HepG2 (cell line): ENCODE data around the gene COL9A3. TPM values are rescaled to one million over a fixed set of nuclear protein-coding genes. Genes with fewer than 3 reads are reported as not detected.

Experiments used
- DPF2 ChIP-seq: sonication (generic); formaldehyde crosslinking; IDR thresholded peaks from 2 replicates; pipeline ENCODE4 v1.4.0; 2020; ENCODE audit warnings: mild to moderate bottlenecking, low read depth, missing genetic modification reagents, borderline replicate concordance
- FOXK1 ChIP-seq: sonication (generic); formaldehyde crosslinking; IDR thresholded peaks from 2 replicates; pipeline ENCODE4 v1.4.0; 2020; ENCODE audit warnings: low read depth, missing genetic modification reagents, borderline replicate concordance
- GATA4 ChIP-seq: sonication (generic); IDR thresholded peaks from 2 replicates; pipeline ENCODE4 v1.6.1; 2016; ENCODE audit warnings: antibody characterized with exemption, low read depth, borderline replicate concordance
- ZFX ChIP-seq: sonication (generic); formaldehyde crosslinking; IDR thresholded peaks from 2 replicates; pipeline ENCODE4 v1.4.0; 2020; ENCODE audit warnings: mild to moderate bottlenecking, low read depth, missing genetic modification reagents, moderate library complexity
- ZNF260 ChIP-seq: sonication (generic); formaldehyde crosslinking; IDR thresholded peaks from 2 replicates; pipeline ENCODE4 v1.4.0; 2020; ENCODE audit warnings: missing genetic modification reagents, low read depth, mild to moderate bottlenecking, borderline replicate concordance
- ZNF33A ChIP-seq: sonication (generic); formaldehyde crosslinking; IDR thresholded peaks from 2 replicates; pipeline ENCODE4 v1.5.1; 2020; ENCODE audit warnings: missing genetic modification reagents, mild to moderate bottlenecking, moderate library complexity, borderline replicate concordance
- ZNF607 ChIP-seq: sonication (generic); formaldehyde crosslinking; IDR thresholded peaks from 2 replicates; pipeline ENCODE4 v1.5.1; 2020; ENCODE audit warnings: missing genetic modification reagents, mild to moderate bottlenecking, borderline replicate concordance
- ZNF678 ChIP-seq: sonication (generic); formaldehyde crosslinking; IDR thresholded peaks from 2 replicates; pipeline ENCODE4 v1.4.0; 2020; ENCODE audit warnings: mild to moderate bottlenecking, missing genetic modification reagents
- ZNF839 ChIP-seq: sonication (generic); formaldehyde crosslinking; IDR thresholded peaks from 2 replicates; pipeline ENCODE4 v1.4.0; 2020; ENCODE audit warnings: missing genetic modification reagents, mild to moderate bottlenecking, borderline replicate concordance
- polyA plus RNA-seq, 8 experiments: library from polyadenylated mRNA; depleted of rRNA in 3 of 8; stranded (reverse) in 7 of 8; unstranded in 1 of 8; fragments of >200 nt; fragmentation: Illumina TruSeq in 4 of 8; extraction: Trizol in 4 of 8; gene quantifications; 2 replicates each; pipeline versions ENCODE4 v1.2.1 to v1.2.3, GENCODE V29; 2011 to 2016; ENCODE audit warnings: low read depth in 4 of 8, missing spikeins in 1 of 8, mixed read lengths in 1 of 8; ENCODE audit not compliant: insufficient read depth in 1 of 8
- total RNA-seq, 5 experiments: library from RNA; depleted of rRNA; stranded (reverse); fragments of >200 nt; fragmentation: Illumina TruSeq; extraction: Trizol; gene quantifications; 2 replicates each; pipeline ENCODE4 v1.2.3, GENCODE V29; 2016; ENCODE audit warnings: low read depth in 1 of 5
- TF ChIP-seq, protein P1 (sequence below): sonication (generic); formaldehyde crosslinking; IDR thresholded peaks from 2 replicates; pipeline ENCODE4 v1.8.0; 2022; ENCODE audit warnings: mild to moderate bottlenecking, missing genetic modification reagents, borderline replicate concordance
- TF ChIP-seq, protein P2 (sequence below): sonication (generic); formaldehyde crosslinking; IDR thresholded peaks from 2 replicates; pipeline ENCODE4 v1.4.0; 2020; ENCODE audit warnings: low read depth, mild to moderate bottlenecking, missing genetic modification reagents
- TF ChIP-seq, protein P3 (sequence below): sonication (generic); formaldehyde crosslinking; IDR thresholded peaks from 2 replicates; pipeline ENCODE4 v1.8.1; 2023; ENCODE audit warnings: missing genetic modification reagents, mild to moderate bottlenecking, borderline replicate concordance
- TF ChIP-seq, protein P4 (sequence below): sonication (generic); formaldehyde crosslinking; IDR thresholded peaks from 2 replicates; pipeline ENCODE4 v1.4.0; 2020; ENCODE audit warnings: mild to moderate bottlenecking, missing genetic modification reagents, borderline replicate concordance
- TF ChIP-seq, protein P5 (sequence below): sonication (generic); formaldehyde crosslinking; IDR thresholded peaks from 2 replicates; pipeline ENCODE4 v1.5.0; 2020; ENCODE audit warnings: missing genetic modification reagents
- TF ChIP-seq, protein P6 (sequence below): sonication (generic); formaldehyde crosslinking; IDR thresholded peaks from 2 replicates; pipeline ENCODE4 v1.4.0; 2020; ENCODE audit warnings: missing genetic modification reagents

COL9A3 gene
- total and polyA plus RNA-seq, 2 of the 13 experiments (the other 11 are each of a cell fraction or from before 2014, with no cell fraction given): 155 to 204 TPM

DNA sequence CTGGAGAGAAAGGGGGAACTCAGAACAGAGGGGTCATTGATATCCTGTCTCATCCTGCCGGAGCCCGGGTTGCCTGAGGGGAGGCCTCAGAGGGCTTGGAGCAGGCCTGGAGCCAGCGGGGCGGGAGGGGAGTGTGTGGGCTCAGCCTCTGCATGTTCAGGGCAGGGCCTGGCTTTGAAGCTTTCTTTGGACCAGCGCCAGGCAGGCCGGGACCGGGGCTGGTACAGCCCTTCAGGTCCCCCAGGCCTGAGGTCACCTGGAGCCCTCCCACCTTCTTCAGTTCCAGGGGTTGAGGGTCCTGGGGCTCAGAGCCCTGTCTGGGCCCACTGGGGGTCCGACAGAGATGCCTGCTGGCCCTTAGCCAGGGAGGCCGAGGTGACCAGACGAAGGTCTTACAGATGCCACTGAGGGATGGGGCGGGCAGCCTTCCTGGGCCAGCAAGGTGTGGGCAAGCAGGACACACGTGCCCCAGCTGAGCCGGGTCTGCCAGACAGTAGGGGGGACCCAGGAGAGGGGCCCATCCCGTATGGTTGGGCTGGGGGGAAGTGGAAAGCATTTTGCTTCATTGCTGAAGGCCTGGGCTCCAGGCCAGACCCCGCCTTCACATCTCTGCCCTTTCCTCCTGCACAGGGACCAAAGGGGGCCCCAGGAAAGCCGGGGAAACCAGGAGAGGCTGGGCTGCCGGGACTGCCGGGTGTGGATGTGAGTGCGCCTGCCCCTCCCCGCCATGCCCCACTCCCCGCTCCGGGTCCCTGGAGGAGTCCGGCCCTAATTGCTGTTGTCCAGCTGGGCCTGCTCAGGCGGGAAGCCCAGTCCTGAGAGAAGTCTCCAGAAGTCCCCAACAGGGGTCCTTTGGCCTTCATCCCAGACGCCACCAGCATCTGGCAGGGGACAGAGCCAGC is 2.0 kb downstream of the COL9A3 start (continued):
- no peak for TF ChIP-seq GATA4
- no peak for TF ChIP-seq ZNF33A (CRISPR knock-in tag)
- peak; percentile 99 for TF ChIP-seq ZNF839 (CRISPR knock-in tag)
- TF ChIP-seq, protein P1, sequence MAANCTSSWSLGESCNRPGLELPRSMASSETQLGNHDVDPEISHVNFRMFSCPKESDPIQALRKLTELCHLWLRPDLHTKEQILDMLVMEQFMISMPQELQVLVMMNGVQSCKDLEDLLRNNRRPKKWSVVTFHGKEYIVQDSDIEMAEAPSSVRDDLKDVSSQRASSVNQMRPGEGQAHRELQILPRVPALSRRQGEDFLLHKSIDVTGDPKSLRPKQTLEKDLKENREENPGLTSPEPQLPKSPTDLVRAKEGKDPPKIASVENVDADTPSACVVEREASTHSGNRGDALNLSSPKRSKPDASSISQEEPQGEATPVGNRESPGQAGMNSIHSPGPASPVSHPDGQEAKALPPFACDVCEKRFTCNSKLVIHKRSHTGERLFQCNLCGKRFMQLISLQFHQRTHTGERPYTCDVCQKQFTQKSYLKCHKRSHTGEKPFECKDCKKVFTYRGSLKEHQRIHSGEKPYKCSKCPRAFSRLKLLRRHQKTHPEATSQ: no peak
- TF ChIP-seq, protein P2, sequence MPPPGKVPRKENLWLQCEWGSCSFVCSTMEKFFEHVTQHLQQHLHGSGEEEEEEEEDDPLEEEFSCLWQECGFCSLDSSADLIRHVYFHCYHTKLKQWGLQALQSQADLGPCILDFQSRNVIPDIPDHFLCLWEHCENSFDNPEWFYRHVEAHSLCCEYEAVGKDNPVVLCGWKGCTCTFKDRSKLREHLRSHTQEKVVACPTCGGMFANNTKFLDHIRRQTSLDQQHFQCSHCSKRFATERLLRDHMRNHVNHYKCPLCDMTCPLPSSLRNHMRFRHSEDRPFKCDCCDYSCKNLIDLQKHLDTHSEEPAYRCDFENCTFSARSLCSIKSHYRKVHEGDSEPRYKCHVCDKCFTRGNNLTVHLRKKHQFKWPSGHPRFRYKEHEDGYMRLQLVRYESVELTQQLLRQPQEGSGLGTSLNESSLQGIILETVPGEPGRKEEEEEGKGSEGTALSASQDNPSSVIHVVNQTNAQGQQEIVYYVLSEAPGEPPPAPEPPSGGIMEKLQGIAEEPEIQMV (CRISPR knock-in tag): no peak
- TF ChIP-seq FOXK1 (CRISPR knock-in tag): peak; percentile 11; the same call in 1 of the 2 replicates
- TF ChIP-seq, protein P3, sequence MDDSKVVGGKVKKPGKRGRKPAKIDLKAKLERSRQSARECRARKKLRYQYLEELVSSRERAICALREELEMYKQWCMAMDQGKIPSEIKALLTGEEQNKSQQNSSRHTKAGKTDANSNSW: no peak; the same call in 1 of the 2 replicates
- TF ChIP-seq ZNF607 (CRISPR knock-in tag): no peak
- 0 out of 2 replicates have a peak, but pooled peaks have one; percentile 88 for TF ChIP-seq ZNF260 (CRISPR knock-in tag)
- TF ChIP-seq, protein P4, sequence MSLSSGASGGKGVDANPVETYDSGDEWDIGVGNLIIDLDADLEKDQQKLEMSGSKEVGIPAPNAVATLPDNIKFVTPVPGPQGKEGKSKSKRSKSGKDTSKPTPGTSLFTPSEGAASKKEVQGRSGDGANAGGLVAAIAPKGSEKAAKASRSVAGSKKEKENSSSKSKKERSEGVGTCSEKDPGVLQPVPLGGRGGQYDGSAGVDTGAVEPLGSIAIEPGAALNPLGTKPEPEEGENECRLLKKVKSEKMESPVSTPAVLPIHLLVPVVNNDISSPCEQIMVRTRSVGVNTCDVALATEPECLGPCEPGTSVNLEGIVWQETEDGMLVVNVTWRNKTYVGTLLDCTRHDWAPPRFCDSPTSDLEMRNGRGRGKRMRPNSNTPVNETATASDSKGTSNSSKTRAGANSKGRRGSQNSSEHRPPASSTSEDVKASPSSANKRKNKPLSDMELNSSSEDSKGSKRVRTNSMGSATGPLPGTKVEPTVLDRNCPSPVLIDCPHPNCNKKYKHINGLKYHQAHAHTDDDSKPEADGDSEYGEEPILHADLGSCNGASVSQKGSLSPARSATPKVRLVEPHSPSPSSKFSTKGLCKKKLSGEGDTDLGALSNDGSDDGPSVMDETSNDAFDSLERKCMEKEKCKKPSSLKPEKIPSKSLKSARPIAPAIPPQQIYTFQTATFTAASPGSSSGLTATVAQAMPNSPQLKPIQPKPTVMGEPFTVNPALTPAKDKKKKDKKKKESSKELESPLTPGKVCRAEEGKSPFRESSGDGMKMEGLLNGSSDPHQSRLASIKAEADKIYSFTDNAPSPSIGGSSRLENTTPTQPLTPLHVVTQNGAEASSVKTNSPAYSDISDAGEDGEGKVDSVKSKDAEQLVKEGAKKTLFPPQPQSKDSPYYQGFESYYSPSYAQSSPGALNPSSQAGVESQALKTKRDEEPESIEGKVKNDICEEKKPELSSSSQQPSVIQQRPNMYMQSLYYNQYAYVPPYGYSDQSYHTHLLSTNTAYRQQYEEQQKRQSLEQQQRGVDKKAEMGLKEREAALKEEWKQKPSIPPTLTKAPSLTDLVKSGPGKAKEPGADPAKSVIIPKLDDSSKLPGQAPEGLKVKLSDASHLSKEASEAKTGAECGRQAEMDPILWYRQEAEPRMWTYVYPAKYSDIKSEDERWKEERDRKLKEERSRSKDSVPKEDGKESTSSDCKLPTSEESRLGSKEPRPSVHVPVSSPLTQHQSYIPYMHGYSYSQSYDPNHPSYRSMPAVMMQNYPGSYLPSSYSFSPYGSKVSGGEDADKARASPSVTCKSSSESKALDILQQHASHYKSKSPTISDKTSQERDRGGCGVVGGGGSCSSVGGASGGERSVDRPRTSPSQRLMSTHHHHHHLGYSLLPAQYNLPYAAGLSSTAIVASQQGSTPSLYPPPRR: peak; percentile 43; the same call in 1 of the 2 replicates
- TF ChIP-seq ZFX (CRISPR knock-in tag): peak; percentile 97
- no peak for TF ChIP-seq DPF2
- TF ChIP-seq ZNF678: no peak
- TF ChIP-seq, protein P5, sequence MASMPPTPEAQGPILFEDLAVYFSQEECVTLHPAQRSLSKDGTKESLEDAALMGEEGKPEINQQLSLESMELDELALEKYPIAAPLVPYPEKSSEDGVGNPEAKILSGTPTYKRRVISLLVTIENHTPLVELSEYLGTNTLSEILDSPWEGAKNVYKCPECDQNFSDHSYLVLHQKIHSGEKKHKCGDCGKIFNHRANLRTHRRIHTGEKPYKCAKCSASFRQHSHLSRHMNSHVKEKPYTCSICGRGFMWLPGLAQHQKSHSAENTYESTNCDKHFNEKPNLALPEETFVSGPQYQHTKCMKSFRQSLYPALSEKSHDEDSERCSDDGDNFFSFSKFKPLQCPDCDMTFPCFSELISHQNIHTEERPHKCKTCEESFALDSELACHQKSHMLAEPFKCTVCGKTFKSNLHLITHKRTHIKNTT (CRISPR knock-in tag): no peak
- TF ChIP-seq, protein P6, sequence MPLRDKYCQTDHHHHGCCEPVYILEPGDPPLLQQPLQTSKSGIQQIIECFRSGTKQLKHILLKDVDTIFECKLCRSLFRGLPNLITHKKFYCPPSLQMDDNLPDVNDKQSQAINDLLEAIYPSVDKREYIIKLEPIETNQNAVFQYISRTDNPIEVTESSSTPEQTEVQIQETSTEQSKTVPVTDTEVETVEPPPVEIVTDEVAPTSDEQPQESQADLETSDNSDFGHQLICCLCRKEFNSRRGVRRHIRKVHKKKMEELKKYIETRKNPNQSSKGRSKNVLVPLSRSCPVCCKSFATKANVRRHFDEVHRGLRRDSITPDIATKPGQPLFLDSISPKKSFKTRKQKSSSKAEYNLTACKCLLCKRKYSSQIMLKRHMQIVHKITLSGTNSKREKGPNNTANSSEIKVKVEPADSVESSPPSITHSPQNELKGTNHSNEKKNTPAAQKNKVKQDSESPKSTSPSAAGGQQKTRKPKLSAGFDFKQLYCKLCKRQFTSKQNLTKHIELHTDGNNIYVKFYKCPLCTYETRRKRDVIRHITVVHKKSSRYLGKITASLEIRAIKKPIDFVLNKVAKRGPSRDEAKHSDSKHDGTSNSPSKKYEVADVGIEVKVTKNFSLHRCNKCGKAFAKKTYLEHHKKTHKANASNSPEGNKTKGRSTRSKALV (CRISPR knock-in tag): no peak
